Naive thymus-derived CD4-positive, alpha-beta T cell (primary cell): Measurements from ENCODE around the gene SFXN5. TPM values are rescaled to one million over a fixed set of nuclear protein-coding genes. Genes with fewer than 3 reads are reported as not detected.

Experiments used
- ATAC-seq: fragments of 150-1000 bp; cut with Tn5 transposase; 2 replicates; pipeline ENCODE4 v1.10.0; 2021; ENCODE audit warnings: mild to moderate bottlenecking, moderate library complexity
- CTCF ChIA-PET: fragments of 350-600 bp; sonication (Branson Sonifier 250); formaldehyde crosslinking; loops from one replicate; lab custom pipeline; 2021; ENCODE audit warnings: antibody characterized with exemption; lab: Charles Lee
- POLR2A ChIA-PET: fragments of 350-600 bp; sonication (Branson Sonifier 250); formaldehyde crosslinking; loops from one replicate; lab custom pipeline; 2021; ENCODE audit warnings: antibody characterized with exemption, inconsistent platforms; lab: Charles Lee
- DNase-seq, 9 donors: peaks; one replicate each; pipeline versions ENCODE4 v3.0.0 to v3.0.0-alpha.2; 2020 to 2022; ENCODE audit warnings: mixed read lengths in 1 of 9
- H3K27ac ChIP-seq: one replicate; pipeline ENCODE4 v1.7.0; 2013; ENCODE audit warnings: mild to moderate bottlenecking, low read depth, low read length, moderate library complexity
- H3K27me3 ChIP-seq, 2 donors: one replicate each; pipeline ENCODE4 v1.7.0; 2013; ENCODE audit warnings: low read length in 2 of 2, mild to moderate bottlenecking in 2 of 2, moderate library complexity in 2 of 2; ENCODE audit not compliant: control insufficient read depth in 2 of 2, insufficient read depth in 2 of 2
- H3K36me3 ChIP-seq, 3 experiments: 1 replicate in 2 of 3; 2 replicates in 1 of 3; pipeline ENCODE4 v1.7.0; 2013; ENCODE audit warnings: low read length in 3 of 3, mild to moderate bottlenecking in 3 of 3, moderate library complexity in 1 of 3; ENCODE audit not compliant: insufficient read depth in 3 of 3, control insufficient read depth in 2 of 3
- H3K4me1 ChIP-seq, 2 donors: one replicate each; pipeline ENCODE4 v1.7.0; 2013; ENCODE audit warnings: low read length in 2 of 2, mild to moderate bottlenecking in 2 of 2, moderate library complexity in 1 of 2; ENCODE audit not compliant: control insufficient read depth in 2 of 2, insufficient read depth in 2 of 2
- H3K4me3 ChIP-seq: 2 replicates; pipeline ENCODE4 v1.7.0; 2013; ENCODE audit warnings: mild to moderate bottlenecking, low read length
- H3K9me3 ChIP-seq, 3 experiments: 1 replicate in 2 of 3; 2 replicates in 1 of 3; pipeline ENCODE4 v1.7.0; 2013; ENCODE audit warnings: low read length in 3 of 3; ENCODE audit not compliant: control insufficient read depth in 2 of 3
- H3K27ac Mint-ChIP-seq, 9 donors: one replicate each; pipeline ENCODE4 v1.8.0; 2020 to 2022; ENCODE audit warnings: mixed read lengths in 9 of 9, mild to moderate bottlenecking in 8 of 9, moderate library complexity in 5 of 9, inconsistent platforms in 2 of 9
- H3K27me3 Mint-ChIP-seq, 5 donors: one replicate each; pipeline ENCODE4 v1.8.0; 2021 to 2022; ENCODE audit warnings: mixed read lengths in 5 of 5, mild to moderate bottlenecking in 1 of 5
- H3K36me3 Mint-ChIP-seq, 5 donors: one replicate each; pipeline ENCODE4 v1.8.0; 2020 to 2022; ENCODE audit warnings: mixed read lengths in 5 of 5, mild to moderate bottlenecking in 3 of 5, inconsistent platforms in 1 of 5
- H3K4me1 Mint-ChIP-seq, 7 donors: one replicate each; pipeline ENCODE4 v1.8.0; 2020 to 2022; ENCODE audit warnings: mixed read lengths in 7 of 7, mild to moderate bottlenecking in 3 of 7, inconsistent platforms in 1 of 7
- H3K4me3 Mint-ChIP-seq, 10 donors: one replicate each; pipeline ENCODE4 v1.8.0; 2020 to 2022; ENCODE audit warnings: mild to moderate bottlenecking in 10 of 10, mixed read lengths in 10 of 10, moderate library complexity in 6 of 10, inconsistent platforms in 2 of 10
- H3K9me3 Mint-ChIP-seq, 11 donors: one replicate each; pipeline ENCODE4 v1.8.0; 2020 to 2022; ENCODE audit warnings: mixed read lengths in 11 of 11, mild to moderate bottlenecking in 4 of 11, inconsistent platforms in 1 of 11, moderate library complexity in 1 of 11
- intact Hi-C, 2 donors: fragments of 100-400 bp; cut with micrococcal nuclease; formaldehyde crosslinking; loops; one replicate each; pipeline ENCODE4 v1.15.1; 2023
- polyA plus RNA-seq, 2 donors: library from polyadenylated mRNA; unstranded; fragments of 300-500 nt; fragmentation: Illumina TruSeq; gene quantifications; one replicate each; pipeline ENCODE4 v1.2.3, GENCODE V29; 2021
- total RNA-seq, 6 experiments: library from RNA in 5 of 6; stranded (reverse) in 5 of 6; gene quantifications; 1 replicate in 5 of 6; 2 replicates in 1 of 6; pipeline ENCODE4 v1.2.3 and lab custom pipeline; 2021 to 2026

SFXN5 gene
- total and polyA plus RNA-seq, 7 experiments from 2014 or later = 2.2 to 17.4 (median 9.1) TPM

DNA sequence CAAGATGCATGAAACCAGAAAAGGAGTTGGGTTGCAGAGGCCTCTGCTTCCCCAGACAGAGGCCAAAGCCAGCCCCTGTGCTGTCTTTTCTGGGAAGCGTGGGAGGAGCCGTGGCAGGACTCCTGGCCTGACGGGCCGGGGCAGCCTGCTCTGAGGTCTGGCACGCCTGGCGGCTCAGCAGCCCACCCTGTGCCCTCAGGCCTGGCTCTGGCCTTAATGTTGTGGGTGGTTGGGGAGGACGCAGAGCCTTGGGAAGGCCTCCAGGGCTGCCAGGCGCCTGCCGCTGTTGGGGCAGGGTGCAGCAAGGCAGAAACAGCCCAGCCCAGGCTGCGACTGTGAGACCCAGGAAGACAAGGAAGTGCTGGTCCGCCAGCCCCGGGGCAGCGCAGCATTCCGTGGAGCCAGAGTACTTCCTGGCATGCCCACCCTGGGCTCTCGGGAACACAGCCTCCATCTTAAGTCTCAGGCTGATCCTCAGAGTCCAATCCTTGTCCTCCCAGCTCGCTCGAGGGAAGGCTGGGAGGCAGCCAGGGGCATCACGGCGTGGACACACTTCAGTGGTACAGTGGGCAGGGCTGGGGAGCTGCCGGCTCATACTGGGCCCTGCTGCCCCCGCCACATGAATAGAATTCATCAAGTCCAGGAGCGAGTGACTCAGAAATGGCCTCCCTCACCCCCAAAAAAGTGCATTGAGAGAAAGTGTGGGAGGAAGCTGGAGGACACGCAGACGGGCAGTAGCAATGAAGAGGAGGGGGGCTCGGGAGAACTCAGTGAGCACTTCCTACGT is 81.5 kb downstream of the SFXN5 start:
- H3K27me3 ChIP-seq = no peaks in the 10 kb centered on the region
- H3K27ac Mint-ChIP-seq = no peak overlapping the region
- peaks cover 0 to 9% (median 0%) of the 10 kb centered on the region in 7 donors for H3K4me1 Mint-ChIP-seq
- no peaks in the 10 kb centered on the region for H3K36me3 ChIP-seq
- H3K27ac ChIP-seq = no peak overlapping the region
- POLR2A ChIA-PET = no interaction called here
- no peaks in the 10 kb centered on the region for H3K9me3 ChIP-seq
- CTCF ChIA-PET = no interaction called here
- no peaks in the 10 kb centered on the region for H3K4me1 ChIP-seq
- H3K27me3 Mint-ChIP-seq = no peaks in the 10 kb centered on the region
- H3K36me3 Mint-ChIP-seq = peaks cover 0 to 8% (median 0%) of the 10 kb centered on the region in 5 donors
- no peak for ATAC-seq
- H3K9me3 Mint-ChIP-seq = no peaks in the 10 kb centered on the region
- H3K4me3 Mint-ChIP-seq = peak overlapping the region in 1 of 10 donors; percentile 6
- DNase-seq = no peak
- intact Hi-C loops = loop anchor here in 1 of 2 donors (5.0 kb wide), 1 partner anchor 97 kb away; no protein-coding TSS in a partner anchor
- H3K4me3 ChIP-seq = no peak overlapping the region

DNA sequence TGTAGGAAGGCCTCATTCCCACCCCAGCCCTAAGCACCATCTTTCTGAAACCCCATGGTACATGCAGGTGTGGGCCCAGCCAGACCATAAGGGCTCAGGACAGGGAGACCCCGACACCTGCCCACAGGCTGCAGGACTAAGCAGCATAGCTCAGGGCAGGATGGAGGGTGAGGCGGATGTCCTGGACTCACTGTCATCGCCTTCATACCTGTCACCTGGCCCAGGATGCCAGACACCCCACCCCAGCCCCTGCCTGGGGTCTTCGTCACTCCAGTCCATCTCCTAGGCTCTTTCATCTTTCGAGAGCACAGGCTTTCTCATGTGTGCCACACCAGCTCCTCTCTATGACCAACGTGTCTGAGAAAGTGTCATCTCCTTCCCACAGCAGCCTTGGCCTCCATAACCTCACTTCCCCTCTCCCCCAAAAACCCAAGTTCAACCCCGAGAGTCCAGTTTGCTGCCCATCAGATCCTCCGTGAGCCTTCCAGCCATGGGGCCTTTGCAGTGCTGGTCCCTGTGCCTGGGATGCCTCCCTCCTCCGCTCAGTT is 82.7 kb downstream of the SFXN5 start:
- POLR2A ChIA-PET = no interaction called here

DNA sequence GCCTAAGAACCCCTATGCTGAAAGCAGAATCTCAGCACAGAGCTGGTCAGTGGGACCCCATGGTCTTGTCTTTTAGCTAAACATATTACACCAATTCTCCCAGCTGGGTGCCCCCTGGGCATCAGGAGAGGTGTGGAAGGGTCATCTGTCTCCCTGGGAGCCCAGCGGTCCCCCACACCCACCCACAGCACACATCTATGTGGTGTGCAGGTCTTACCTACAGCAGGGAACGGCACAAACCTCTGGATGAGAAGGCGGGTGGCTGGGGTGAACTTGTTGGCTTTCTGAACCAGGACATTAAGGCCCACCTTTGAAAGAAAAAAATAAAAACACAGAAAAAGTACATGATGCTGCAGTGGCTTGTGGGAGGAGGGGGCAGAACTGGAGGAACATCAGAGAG is 83.5 kb downstream of the SFXN5 start:
- H3K27ac Mint-ChIP-seq = no peak overlapping the region
- no peak overlapping the region for H3K27ac ChIP-seq

More for the DNA sequence above, 82.7 kb downstream of the SFXN5 start:
- no peaks in the 10 kb centered on the region for H3K27me3 Mint-ChIP-seq
- Histone ChIP-seq H3K4me3 (no peak overlapping the region), H3K27ac (no peak overlapping the region), H3K36me3 (no peaks in the 10 kb centered on the region), H3K9me3 (no peaks in the 10 kb centered on the region), H3K27me3 (no peaks in the 10 kb centered on the region), H3K4me1 (no peaks in the 10 kb centered on the region)
- peaks cover 0 to 1% (median 0%) of the 10 kb centered on the region in 11 donors for H3K9me3 Mint-ChIP-seq
- H3K36me3 Mint-ChIP-seq = peaks cover 0 to 8% (median 0%) of the 10 kb centered on the region in 5 donors
- no peak overlapping the region for H3K27ac Mint-ChIP-seq
- no peak for DNase-seq
- intact Hi-C loops = no loop called here
- CTCF ChIA-PET = interaction anchor here (2.0 kb wide), 1 partner anchor 188 kb away, joined by 6 read pairs; no protein-coding TSS in a partner anchor
- no peak for ATAC-seq
- no peak overlapping the region for H3K4me3 Mint-ChIP-seq
- H3K4me1 Mint-ChIP-seq = peaks cover 0 to 9% (median 0%) of the 10 kb centered on the region in 7 donors

DNA sequence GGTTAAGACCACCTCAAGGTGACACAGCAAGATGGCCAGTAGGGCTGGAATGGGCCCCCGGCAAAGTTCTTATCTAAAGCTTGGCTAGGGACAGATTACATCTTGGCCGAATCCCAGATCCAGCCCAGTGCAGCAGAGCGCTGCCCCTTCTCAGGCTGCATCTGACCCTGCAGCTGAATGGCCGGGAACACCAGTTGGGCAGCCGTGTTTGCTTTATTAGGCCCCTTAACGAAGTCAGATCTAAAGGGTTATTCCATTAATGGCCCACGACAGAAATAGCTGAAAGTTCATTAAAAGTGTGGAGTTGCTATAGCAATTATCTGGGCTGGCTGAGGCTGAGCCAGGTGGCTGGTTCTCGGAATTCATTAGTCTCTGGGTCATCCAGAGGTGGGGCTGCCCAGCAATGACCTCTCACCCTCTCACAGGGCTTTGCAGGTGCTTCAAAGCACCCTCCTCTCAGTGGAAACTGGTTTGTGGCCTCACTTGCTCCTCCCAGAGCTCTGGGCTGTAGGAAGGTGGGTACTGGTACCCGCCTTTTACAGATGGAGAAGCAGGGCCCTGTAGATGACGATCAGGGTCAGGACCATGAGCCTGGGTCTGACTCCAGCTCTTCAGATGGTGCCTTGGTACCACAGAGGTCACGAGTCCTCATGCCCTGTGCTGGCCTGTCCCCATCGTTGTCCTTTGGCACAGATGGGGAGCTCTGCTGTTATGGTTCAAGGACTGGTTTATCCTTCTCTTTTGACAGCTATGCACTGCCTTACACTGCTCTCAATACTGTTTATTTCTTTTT is 85.4 kb downstream of the SFXN5 start:
- ChIA-PET POLR2A (no interaction called here), CTCF (interaction anchor here (1.8 kb wide), 1 partner anchor 191 kb away, joined by 5 read pairs; no protein-coding TSS in a partner anchor)
- ATAC-seq (no peak), DNase-seq (no peak)
- Histone ChIP-seq H3K27me3 (no peaks in the 10 kb centered on the region), H3K4me3 (no peak overlapping the region), H3K4me1 (no peaks in the 10 kb centered on the region), H3K36me3 (no peaks in the 10 kb centered on the region), H3K27ac (no peak overlapping the region), H3K9me3 (no peaks in the 10 kb centered on the region)
- peaks cover 0 to 1% (median 0%) of the 10 kb centered on the region in 11 donors for H3K9me3 Mint-ChIP-seq
- H3K27me3 Mint-ChIP-seq = no peaks in the 10 kb centered on the region
- peaks cover 0 to 9% (median 0%) of the 10 kb centered on the region in 7 donors for H3K4me1 Mint-ChIP-seq
- H3K4me3 Mint-ChIP-seq = no peak overlapping the region
- H3K36me3 Mint-ChIP-seq = peaks cover 0 to 12% (median 0%) of the 10 kb centered on the region in 5 donors
- H3K27ac Mint-ChIP-seq = no peak overlapping the region
- intact Hi-C loops = no loop called here

More for the DNA sequence above, 83.5 kb downstream of the SFXN5 start:
- H3K4me3 Mint-ChIP-seq = no peak overlapping the region
- intact Hi-C loops = no loop called here
- H3K4me1 ChIP-seq = no peaks in the 10 kb centered on the region
- ChIA-PET CTCF (interaction anchor here (0.9 to 2.0 kb wide), 2 partner anchors 11 to 189 kb away, joined by 3 to 6 read pairs; no protein-coding TSS in a partner anchor), POLR2A (no interaction called here)
- no peaks in the 10 kb centered on the region for H3K9me3 ChIP-seq
- H3K9me3 Mint-ChIP-seq = peaks cover 0 to 1% (median 0%) of the 10 kb centered on the region in 11 donors
- no peaks in the 10 kb centered on the region for H3K27me3 Mint-ChIP-seq
- no peaks in the 10 kb centered on the region for H3K27me3 ChIP-seq
- no peak for DNase-seq
- no peak for ATAC-seq
- H3K4me1 Mint-ChIP-seq = peaks cover 0 to 9% (median 0%) of the 10 kb centered on the region in 7 donors
- no peak overlapping the region for H3K4me3 ChIP-seq
- H3K36me3 Mint-ChIP-seq = peaks cover 0 to 8% (median 0%) of the 10 kb centered on the region in 5 donors
- no peaks in the 10 kb centered on the region for H3K36me3 ChIP-seq

DNA sequence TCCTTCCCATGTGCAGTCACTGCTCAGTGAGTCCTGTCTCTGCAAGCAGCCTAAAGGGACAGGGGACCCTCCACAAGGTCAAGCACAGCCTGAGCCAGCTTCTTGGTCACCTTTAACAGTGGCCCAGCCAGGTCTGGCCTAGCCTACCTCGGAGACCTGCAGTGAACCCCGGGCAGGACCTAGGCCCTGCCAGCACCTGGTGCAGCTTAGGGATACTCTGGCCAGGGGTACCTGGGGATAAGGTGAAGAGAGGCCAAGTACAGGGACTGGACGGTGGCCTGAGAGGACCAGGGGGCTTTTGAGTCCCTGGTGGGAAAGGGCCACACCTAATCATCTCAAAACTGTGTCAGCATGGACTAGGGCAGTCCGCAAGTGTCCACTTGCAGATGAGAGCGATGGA is 86.4 kb downstream of the SFXN5 start:
- no peaks in the 10 kb centered on the region for H3K4me1 ChIP-seq
- intact Hi-C loops = no loop called here
- Mint-ChIP-seq H3K9me3 (peaks cover 0 to 1% (median 0%) of the 10 kb centered on the region in 11 donors), H3K36me3 (peaks cover 0 to 12% (median 0%) of the 10 kb centered on the region in 5 donors), H3K27ac (no peak overlapping the region), H3K4me3 (no peak overlapping the region), H3K4me1 (peaks cover 0 to 12% (median 0%) of the 10 kb centered on the region in 7 donors), H3K27me3 (no peaks in the 10 kb centered on the region)
- H3K4me3 ChIP-seq = no peak overlapping the region
- DNase-seq (no peak), ATAC-seq (no peak)
- no peak overlapping the region for H3K27ac ChIP-seq
- POLR2A ChIA-PET = no interaction called here
- CTCF ChIA-PET = no interaction called here
- no peaks in the 10 kb centered on the region for H3K9me3 ChIP-seq
- no peaks in the 10 kb centered on the region for H3K27me3 ChIP-seq
- no peaks in the 10 kb centered on the region for H3K36me3 ChIP-seq

DNA sequence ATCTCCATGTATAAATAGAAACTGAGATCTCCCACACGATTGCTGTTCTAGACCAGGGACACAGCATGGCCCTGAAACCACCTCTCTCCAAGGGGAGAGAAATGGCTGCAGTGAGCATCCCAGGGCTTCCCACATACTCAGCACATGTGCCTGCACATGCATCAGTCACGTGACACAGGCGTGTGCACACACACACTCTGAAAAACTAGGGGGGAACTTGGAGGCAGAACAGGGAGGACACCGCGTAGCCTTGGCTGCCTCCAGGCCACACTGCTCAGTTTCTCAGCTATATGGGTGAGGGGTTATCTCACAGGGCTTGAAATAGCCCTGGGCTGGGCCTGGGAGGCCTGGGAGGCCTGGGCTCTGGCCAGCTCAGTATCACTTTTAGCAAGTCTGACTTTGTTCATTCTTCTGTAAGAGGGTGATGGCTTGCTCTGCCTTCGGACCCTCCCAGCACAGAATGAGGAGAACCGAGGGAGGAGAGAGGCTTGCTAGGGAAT is 87.3 kb downstream of the SFXN5 start:
- Histone ChIP-seq H3K27me3 (no peaks in the 10 kb centered on the region), H3K36me3 (no peaks in the 10 kb centered on the region), H3K4me3 (no peak overlapping the region), H3K4me1 (no peaks in the 10 kb centered on the region), H3K27ac (no peak overlapping the region), H3K9me3 (no peaks in the 10 kb centered on the region)
- Mint-ChIP-seq H3K4me1 (peaks cover 0 to 9% (median 0%) of the 10 kb centered on the region in 7 donors), H3K36me3 (peaks cover 0 to 9% (median 0%) of the 10 kb centered on the region in 5 donors), H3K9me3 (peaks cover 0 to 1% (median 0%) of the 10 kb centered on the region in 11 donors), H3K4me3 (no peak overlapping the region), H3K27me3 (no peaks in the 10 kb centered on the region), H3K27ac (peak overlapping the region in 1 of 9 donors; percentile 17)
- DNase-seq (no peak), ATAC-seq (no peak)
- POLR2A ChIA-PET = no interaction called here
- intact Hi-C loops = no loop called here
- CTCF ChIA-PET = no interaction called here
